Neural cell (in vitro differentiated cells): ENCODE measurements around the gene TSTD1.

Source experiments
- EP300 ChIP-seq: fragments of 450-650 bp; conservative IDR thresholded peaks from 2 replicates; pipeline ENCODE4 v1.6.1; 2014; ENCODE audit warnings: antibody characterized with exemption, mild to moderate bottlenecking, moderate library complexity; ENCODE audit not compliant: poor library complexity, severe bottlenecking
- MXI1 ChIP-seq: fragments of 450-650 bp; conservative IDR thresholded peaks from 2 replicates; pipeline ENCODE4 v1.6.1; 2014; ENCODE audit warnings: antibody characterized with exemption, mild to moderate bottlenecking; ENCODE audit not compliant: poor library complexity, severe bottlenecking
- POLR2AphosphoS5 ChIP-seq: IDR thresholded peaks from 2 replicates; pipeline ENCODE4 v1.6.1; 2012
- RAD21 ChIP-seq: fragments of 450-650 bp; conservative IDR thresholded peaks from 2 replicates; pipeline ENCODE4 v1.6.1; 2014; ENCODE audit warnings: antibody characterized with exemption, mild to moderate bottlenecking, moderate library complexity
- SMC3 ChIP-seq: fragments of 450-650 bp; conservative IDR thresholded peaks from 2 replicates; pipeline ENCODE4 v1.6.1; 2014; ENCODE audit warnings: antibody characterized with exemption, mild to moderate bottlenecking, moderate library complexity; ENCODE audit not compliant: poor library complexity
- TF ChIP-seq, protein P1 (sequence below): fragments of 450-650 bp; IDR thresholded peaks from 2 replicates; pipeline ENCODE4 v1.5.1; 2014; ENCODE audit warnings: antibody characterized with exemption, mild to moderate bottlenecking, moderate library complexity; ENCODE audit not compliant: poor library complexity, severe bottlenecking
- TF ChIP-seq, protein P2 (sequence below): IDR thresholded peaks from 2 replicates; pipeline ENCODE4 v1.6.1; 2012; ENCODE audit warnings: borderline replicate concordance

DNA sequence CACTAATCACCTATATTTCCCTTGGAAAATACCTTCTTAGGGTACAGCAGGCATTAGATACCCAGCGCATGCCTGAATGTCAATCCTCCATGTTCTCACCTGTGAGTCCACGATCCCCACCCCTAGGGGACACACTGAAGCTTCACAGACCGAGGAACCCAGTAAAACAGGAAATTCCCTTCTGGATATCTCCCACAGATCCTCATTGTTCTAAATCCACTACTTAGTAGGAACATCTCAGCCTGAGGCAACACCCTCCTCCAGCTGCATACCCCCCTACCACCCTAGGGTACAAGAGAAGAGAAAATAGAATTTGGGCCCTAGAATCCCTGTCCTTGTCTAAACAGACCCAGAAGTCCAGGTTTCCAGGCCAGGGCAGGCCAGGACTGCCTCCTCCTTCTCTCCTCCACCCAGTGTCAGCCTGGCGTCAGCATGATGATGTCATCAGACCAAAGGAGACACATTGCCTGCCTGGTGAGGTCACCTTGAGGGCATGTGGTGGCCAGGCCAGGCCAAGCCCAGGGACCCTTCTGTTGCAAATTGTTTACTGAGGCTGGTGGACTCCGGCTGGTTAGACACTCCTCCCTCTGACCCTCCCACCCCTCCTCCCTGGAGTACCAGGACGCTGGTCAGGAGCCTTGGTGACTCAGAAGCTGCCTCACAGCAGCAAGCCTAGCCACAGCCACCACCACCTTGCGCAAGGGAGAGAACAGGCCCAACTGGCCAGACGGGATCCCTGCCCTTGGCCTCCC is 44.4 kb upstream of the TSTD1 start:
- TF ChIP-seq, protein P1, sequence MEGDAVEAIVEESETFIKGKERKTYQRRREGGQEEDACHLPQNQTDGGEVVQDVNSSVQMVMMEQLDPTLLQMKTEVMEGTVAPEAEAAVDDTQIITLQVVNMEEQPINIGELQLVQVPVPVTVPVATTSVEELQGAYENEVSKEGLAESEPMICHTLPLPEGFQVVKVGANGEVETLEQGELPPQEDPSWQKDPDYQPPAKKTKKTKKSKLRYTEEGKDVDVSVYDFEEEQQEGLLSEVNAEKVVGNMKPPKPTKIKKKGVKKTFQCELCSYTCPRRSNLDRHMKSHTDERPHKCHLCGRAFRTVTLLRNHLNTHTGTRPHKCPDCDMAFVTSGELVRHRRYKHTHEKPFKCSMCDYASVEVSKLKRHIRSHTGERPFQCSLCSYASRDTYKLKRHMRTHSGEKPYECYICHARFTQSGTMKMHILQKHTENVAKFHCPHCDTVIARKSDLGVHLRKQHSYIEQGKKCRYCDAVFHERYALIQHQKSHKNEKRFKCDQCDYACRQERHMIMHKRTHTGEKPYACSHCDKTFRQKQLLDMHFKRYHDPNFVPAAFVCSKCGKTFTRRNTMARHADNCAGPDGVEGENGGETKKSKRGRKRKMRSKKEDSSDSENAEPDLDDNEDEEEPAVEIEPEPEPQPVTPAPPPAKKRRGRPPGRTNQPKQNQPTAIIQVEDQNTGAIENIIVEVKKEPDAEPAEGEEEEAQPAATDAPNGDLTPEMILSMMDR: no peak
- TF ChIP-seq, protein P2, sequence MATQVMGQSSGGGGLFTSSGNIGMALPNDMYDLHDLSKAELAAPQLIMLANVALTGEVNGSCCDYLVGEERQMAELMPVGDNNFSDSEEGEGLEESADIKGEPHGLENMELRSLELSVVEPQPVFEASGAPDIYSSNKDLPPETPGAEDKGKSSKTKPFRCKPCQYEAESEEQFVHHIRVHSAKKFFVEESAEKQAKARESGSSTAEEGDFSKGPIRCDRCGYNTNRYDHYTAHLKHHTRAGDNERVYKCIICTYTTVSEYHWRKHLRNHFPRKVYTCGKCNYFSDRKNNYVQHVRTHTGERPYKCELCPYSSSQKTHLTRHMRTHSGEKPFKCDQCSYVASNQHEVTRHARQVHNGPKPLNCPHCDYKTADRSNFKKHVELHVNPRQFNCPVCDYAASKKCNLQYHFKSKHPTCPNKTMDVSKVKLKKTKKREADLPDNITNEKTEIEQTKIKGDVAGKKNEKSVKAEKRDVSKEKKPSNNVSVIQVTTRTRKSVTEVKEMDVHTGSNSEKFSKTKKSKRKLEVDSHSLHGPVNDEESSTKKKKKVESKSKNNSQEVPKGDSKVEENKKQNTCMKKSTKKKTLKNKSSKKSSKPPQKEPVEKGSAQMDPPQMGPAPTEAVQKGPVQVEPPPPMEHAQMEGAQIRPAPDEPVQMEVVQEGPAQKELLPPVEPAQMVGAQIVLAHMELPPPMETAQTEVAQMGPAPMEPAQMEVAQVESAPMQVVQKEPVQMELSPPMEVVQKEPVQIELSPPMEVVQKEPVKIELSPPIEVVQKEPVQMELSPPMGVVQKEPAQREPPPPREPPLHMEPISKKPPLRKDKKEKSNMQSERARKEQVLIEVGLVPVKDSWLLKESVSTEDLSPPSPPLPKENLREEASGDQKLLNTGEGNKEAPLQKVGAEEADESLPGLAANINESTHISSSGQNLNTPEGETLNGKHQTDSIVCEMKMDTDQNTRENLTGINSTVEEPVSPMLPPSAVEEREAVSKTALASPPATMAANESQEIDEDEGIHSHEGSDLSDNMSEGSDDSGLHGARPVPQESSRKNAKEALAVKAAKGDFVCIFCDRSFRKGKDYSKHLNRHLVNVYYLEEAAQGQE: no peak
- TF ChIP-seq SMC3: no peak
- no peak for TF ChIP-seq RAD21
- TF ChIP-seq EP300: no peak
- TF ChIP-seq POLR2AphosphoS5: no peak
- no peak for TF ChIP-seq MXI1
